ENCODE measurements around the gene ZBTB8A.

ZBTB8A gene

DNA sequence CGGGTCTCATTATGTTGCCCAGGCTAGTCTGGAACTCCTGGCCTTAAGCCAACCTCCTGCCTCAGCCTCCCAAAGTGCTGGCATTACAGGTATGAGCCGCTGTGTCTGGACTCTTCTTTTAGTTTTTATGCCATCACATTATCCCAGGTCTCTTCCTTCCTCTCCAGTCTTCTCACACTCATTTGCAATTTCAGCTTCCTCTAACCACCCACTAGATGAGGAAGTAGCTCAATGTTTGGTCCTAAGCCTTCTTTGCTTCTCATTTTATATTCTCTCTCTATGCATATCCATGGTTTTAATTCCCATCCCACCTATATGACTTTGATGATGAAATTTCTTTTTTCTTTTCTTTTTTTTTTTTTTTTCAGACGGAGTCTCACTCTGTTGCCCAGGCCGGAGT is 3.1 kb upstream of the ZBTB8A start:
- no peak for DNase-seq (ENCODE audit: low read depth)
- TF ChIP-seq, protein P1, sequence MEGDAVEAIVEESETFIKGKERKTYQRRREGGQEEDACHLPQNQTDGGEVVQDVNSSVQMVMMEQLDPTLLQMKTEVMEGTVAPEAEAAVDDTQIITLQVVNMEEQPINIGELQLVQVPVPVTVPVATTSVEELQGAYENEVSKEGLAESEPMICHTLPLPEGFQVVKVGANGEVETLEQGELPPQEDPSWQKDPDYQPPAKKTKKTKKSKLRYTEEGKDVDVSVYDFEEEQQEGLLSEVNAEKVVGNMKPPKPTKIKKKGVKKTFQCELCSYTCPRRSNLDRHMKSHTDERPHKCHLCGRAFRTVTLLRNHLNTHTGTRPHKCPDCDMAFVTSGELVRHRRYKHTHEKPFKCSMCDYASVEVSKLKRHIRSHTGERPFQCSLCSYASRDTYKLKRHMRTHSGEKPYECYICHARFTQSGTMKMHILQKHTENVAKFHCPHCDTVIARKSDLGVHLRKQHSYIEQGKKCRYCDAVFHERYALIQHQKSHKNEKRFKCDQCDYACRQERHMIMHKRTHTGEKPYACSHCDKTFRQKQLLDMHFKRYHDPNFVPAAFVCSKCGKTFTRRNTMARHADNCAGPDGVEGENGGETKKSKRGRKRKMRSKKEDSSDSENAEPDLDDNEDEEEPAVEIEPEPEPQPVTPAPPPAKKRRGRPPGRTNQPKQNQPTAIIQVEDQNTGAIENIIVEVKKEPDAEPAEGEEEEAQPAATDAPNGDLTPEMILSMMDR (conservative IDR thresholded peaks at IDR 0.05; ENCODE audit: low read depth, low read length), result no peak
- no peak overlapping the region for H3K4me3 ChIP-seq (ENCODE audit: low read depth, low read length)

DNA sequence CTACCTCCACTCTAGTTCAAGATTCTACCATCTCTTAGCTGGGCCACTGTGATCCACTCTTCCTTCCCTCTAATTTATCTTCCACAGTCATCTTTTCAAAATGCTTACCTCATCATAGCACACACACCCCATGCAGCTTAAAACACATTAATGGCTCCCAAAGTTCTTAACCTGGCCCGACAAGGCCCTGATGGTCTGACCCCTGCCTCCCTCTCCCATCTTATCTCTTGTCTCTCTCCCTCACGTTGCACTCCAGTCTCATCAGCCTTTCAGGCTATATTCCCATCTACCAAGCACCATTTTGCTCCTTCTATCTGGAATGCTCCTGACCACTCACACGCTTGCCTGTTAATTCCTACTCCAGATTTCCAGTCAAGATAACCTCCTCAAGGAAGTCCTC is 2.5 kb upstream of the ZBTB8A start:
- TF ChIP-seq, protein P1 (conservative IDR thresholded peaks at IDR 0.05; ENCODE audit: low read depth, low read length), result no peak
- no peak for DNase-seq (ENCODE audit: low read depth)
- H3K4me3 ChIP-seq (ENCODE audit: low read depth, low read length), result no peak overlapping the region

DNA sequence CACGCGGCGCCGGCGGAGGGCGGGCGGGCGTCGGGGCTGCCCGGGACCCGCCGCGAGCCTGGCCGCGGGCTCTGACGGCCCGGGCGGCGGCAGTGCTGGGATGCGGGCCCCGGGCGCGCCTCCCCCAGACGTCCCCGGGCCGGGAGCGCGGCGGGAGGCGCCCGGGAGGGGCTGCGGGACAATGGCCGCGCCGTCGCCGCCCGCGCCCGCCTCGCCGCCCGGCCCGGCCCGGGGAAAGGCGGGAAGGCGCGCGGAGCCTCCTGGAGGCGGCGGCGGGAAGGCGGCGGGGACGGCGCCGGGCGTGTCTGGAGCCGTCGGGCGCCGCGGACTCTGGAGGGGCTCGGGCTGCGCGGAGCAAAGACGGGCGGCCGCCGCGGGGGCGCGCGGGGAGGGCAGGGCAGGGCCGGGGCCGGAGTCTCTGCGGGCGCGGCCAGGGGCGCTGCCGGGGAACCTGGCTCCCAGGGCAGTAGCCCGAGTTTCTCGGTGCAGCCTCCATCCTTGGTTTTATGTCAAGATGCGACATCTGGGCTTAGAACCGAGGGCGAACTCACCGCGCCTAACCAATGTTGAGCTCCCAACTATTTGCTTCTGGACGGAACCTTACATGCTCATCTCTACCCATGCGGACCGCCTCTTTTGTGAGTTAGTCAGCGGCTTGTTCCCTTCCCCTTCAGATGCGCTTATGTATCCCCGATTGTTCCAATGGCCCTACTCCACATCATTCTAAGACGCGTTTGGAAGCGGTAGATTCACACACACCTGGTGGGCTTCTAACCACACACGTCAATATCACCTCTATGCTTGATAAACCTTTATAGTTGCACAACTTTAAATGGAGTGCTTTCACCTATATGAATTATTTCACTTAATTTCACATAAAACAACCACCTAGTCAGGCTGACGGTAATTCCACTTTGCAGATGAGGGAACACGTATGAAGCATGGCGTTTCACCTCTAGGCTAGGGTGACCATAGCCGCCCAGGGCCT is 651 bp downstream of the ZBTB8A start:
- peak overlapping the region; percentile 71 for H3K4me3 ChIP-seq (ENCODE audit: low read depth, low read length)
- TF ChIP-seq, protein P1 (conservative IDR thresholded peaks at IDR 0.05; ENCODE audit: low read depth, low read length), result no peak
- peak; percentile 58 for DNase-seq (ENCODE audit: low read depth)

DNA sequence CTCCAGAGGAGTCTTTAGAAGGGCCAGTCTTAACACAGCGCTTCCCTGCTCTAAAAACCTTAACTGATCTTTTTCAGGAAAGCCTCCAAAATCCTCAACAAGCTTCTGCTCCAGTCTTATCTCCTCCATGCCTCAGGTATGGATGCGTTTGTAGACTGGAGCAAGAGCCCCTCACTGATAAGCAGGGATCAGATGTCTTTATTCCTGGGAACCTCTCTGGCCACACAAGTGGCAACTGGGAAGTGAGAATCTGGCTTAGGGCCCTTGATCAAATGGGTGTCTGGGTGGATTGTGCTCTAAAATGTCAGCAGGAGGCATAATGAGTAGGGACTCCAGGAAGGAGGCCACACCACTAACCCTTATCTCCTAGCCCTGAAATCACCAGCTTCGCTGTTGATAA is 1.4 kb downstream of the ZBTB8A start:
- no peak overlapping the region for H3K4me3 ChIP-seq (ENCODE audit: low read depth, low read length)
- TF ChIP-seq, protein P1 (conservative IDR thresholded peaks at IDR 0.05; ENCODE audit: low read depth, low read length), result no peak
- DNase-seq (ENCODE audit: low read depth), result no peak

DNA sequence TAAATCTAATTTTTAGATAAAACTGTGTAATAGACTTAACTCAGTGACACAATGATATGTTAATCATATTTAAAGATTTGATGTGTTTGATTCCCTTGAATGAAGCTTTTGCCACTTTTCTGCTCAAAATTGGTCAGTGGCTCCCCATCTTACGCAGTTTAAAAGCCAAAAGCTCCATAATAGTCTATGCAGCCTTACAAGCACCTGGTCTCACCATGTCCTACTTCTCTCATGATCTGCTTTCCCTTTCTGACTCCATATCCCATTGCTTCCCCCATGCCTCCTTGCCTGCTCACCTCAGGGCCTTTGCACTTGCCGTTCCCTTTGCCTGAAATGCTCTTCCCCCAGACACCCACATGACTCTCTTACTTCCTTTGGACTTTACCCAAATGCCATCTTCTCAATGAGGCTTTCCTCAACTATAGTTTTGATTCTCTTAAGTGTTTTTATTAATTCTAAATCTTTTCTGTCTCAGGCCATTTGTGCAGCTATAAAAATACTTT is 1.9 kb downstream of the ZBTB8A start:
- TF ChIP-seq, protein P1 (conservative IDR thresholded peaks at IDR 0.05; ENCODE audit: low read depth, low read length), result no peak
- H3K4me3 ChIP-seq (ENCODE audit: low read depth, low read length), result no peak overlapping the region
- no peak for DNase-seq (ENCODE audit: low read depth)

DNA sequence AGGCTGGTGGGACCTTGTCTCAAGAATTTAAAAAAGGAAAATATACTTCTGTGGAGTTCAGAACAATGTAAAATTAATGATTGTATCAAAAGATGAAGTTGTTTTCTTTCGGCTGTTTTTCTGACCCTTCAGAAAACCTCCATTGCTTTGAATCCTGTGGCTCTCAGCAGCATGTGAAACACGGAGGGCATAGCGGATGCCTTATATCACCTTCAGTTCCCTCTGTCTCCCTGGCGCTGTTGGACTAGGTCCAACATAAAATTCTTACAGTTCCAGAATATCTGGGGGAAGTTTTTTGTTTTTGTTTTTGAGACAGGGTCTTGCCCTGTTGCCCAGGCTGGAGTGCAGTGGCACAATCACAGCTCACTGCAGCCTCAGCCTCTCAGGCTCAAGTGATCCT is 7.4 kb downstream of the ZBTB8A start:
- H3K4me3 ChIP-seq (ENCODE audit: low read depth, low read length), result no peak overlapping the region
- TF ChIP-seq, protein P1 (conservative IDR thresholded peaks at IDR 0.05; ENCODE audit: low read depth, low read length), result no peak
- DNase-seq (ENCODE audit: low read depth), result no peak

Measured in choroid plexus epithelial cell (primary cell).